ENCODE results near the gene METTL6. TPM values are rescaled to one million over a fixed set of nuclear protein-coding genes. Genes with fewer than 3 reads are reported as not detected.

The METTL6 gene
- total RNA-seq, 2 donors from 2014 or later, result 8.9 to 18.6 TPM

DNA sequence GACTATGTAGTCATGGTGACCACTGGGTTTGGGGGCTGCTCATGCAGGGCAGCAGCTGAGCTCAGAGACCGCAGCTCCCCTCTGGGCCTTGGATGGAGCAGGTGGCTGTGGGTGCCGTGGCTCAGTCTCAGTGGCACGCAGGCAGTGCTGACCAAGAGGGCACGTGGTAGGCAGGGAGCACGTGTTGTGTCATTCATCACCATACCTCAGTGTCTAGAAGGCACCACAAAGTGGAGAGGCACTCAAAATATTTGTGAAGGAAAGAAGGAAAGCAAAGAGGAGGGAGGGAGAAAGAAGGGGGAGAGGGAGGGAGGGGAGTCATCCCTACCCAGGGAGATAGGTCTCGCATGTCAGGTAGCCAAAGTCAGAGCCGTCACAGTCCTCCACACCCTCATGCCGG, 26.2 kb upstream of the METTL6 start:
- H3K4me3 ChIP-seq, result no peak overlapping the region
- ATAC-seq (ENCODE audit: insufficient number of reproducible peaks, low FRiP score, low read depth), result no peak

DNA sequence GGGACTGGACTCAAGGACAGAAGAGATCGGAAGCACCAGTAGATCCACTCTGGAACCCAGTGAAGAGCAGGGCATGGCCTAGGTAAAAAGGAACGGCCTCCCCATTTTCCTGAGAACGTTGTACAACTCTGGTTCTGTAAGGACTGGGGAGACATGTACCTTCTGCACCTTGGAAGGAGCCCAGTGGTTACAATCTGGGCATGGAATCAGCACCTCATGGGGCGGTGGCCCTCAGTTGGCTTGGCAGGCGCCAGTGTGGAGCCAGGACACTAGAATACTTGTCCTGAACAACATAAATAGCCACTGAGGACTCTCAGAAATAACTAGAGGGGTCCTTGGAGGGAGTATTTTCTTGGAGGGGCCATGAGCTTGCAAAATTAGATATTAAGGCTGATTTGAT, 25.6 kb upstream of the METTL6 start:
- TF ChIP-seq, protein P1, sequence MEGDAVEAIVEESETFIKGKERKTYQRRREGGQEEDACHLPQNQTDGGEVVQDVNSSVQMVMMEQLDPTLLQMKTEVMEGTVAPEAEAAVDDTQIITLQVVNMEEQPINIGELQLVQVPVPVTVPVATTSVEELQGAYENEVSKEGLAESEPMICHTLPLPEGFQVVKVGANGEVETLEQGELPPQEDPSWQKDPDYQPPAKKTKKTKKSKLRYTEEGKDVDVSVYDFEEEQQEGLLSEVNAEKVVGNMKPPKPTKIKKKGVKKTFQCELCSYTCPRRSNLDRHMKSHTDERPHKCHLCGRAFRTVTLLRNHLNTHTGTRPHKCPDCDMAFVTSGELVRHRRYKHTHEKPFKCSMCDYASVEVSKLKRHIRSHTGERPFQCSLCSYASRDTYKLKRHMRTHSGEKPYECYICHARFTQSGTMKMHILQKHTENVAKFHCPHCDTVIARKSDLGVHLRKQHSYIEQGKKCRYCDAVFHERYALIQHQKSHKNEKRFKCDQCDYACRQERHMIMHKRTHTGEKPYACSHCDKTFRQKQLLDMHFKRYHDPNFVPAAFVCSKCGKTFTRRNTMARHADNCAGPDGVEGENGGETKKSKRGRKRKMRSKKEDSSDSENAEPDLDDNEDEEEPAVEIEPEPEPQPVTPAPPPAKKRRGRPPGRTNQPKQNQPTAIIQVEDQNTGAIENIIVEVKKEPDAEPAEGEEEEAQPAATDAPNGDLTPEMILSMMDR (IDR thresholded peaks at IDR 0.05), result no peak
- Histone ChIP-seq H3K27me3 (replicated peaks; ENCODE audit: insufficient read depth) (no peaks in the 10 kb centered on the region), H3K27ac (no peak overlapping the region), H3K9me3 (no peaks in the 10 kb centered on the region), H3K4me3 (no peak overlapping the region), H3K36me3 (peaks cover 4% of the 10 kb centered on the region), H3K4me1 (ENCODE audit: control insufficient read depth in 1 of 2, low read depth in 2 of 2) (no peaks in the 10 kb centered on the region)
- ATAC-seq (ENCODE audit: insufficient number of reproducible peaks, low FRiP score, low read depth) (no peak), DNase-seq (ENCODE audit: low spot score) (no peak)

More for the DNA sequence above, 26.2 kb upstream of the METTL6 start:
- Histone ChIP-seq H3K9me3 (no peaks in the 10 kb centered on the region), H3K27ac (no peak overlapping the region), H3K36me3 (peaks cover 4% of the 10 kb centered on the region), H3K27me3 (replicated peaks; ENCODE audit: insufficient read depth) (no peaks in the 10 kb centered on the region), H3K4me1 (ENCODE audit: control insufficient read depth in 1 of 2, low read depth in 2 of 2) (no peaks in the 10 kb centered on the region)
- TF ChIP-seq, protein P1 (IDR thresholded peaks at IDR 0.05), result no peak
- no peak for DNase-seq (ENCODE audit: low spot score)

DNA sequence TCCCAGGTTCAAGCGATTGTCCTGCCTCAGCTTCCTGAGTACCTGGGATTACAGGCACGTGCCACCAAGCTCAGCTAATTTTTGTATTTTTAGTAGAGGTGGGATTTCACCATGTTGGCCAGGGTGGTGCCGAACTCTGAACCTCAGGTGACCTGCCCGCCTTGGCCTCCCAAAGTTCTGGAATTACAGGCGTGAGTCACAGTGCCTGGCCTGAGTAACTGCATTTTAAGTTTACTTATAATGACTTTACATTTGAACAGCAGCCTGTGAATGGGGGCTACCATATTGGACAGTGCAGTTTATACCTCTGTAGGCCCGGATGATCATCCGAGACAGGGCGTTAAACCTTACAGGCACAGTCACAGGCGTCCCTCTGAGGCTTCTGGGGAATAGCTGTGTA, 24.8 kb upstream of the METTL6 start:
- H3K4me1 ChIP-seq (ENCODE audit: control insufficient read depth in 1 of 2, low read depth in 2 of 2), result no peaks in the 10 kb centered on the region
- DNase-seq (ENCODE audit: low spot score) (no peak), ATAC-seq (ENCODE audit: insufficient number of reproducible peaks, low FRiP score, low read depth) (no peak)
- TF ChIP-seq, protein P1 (IDR thresholded peaks at IDR 0.05), result no peak
- no peaks in the 10 kb centered on the region for H3K9me3 ChIP-seq
- peaks cover 4% of the 10 kb centered on the region for H3K36me3 ChIP-seq
- H3K27ac ChIP-seq, result no peak overlapping the region
- no peaks in the 10 kb centered on the region for H3K27me3 ChIP-seq (replicated peaks; ENCODE audit: insufficient read depth)
- H3K4me3 ChIP-seq, result no peak overlapping the region

DNA sequence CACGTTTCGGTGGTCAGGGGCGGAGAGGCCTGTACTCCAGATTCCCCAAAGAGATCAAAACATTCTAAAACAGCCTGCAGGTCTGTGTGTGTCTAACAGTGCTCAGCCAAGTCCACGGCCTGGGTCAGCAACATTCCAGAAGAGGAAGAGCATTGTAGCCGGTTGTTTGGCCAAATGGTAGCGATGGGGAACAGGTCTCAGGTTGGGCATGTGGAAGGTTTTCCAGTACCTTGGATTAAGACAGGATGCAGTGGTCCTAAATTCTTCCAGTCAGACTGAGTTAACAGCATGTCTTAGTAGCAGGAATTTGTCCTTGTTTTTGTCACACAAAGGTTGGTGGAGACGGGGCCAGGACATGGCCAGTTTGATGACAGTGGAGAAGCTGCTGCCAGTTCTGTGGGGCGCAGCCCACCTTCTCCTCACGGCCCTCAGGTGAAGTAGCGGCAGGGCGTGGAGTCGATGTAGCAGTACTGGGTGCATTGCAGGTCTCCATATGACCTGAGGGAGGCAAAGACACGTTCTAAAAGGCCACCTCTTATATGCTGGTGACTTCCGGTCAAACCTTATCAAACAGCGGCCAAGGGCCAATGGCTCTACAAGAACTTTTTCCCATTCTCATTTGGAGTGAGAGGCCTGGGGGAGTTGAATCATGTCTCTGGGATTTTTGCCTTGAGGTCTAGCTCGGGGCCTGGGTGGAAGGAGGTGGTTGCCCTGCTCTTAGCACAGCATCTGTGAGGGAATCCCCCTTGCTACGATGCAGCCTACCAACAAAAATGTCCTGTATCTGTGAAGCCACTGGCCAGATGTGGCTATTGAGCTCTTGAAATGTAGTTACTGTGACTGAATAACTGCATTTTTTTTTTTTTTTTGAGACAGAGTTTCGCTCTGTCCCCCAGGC, 24.1 kb upstream of the METTL6 start:
- H3K4me3 ChIP-seq, result no peak overlapping the region
- no peaks in the 10 kb centered on the region for H3K4me1 ChIP-seq (ENCODE audit: control insufficient read depth in 1 of 2, low read depth in 2 of 2)
- peaks cover 4% of the 10 kb centered on the region for H3K36me3 ChIP-seq
- H3K27ac ChIP-seq, result no peak overlapping the region
- TF ChIP-seq, protein P1 (IDR thresholded peaks at IDR 0.05), result no peak
- no peaks in the 10 kb centered on the region for H3K9me3 ChIP-seq
- DNase-seq (ENCODE audit: low spot score) (no peak), ATAC-seq (ENCODE audit: insufficient number of reproducible peaks, low FRiP score, low read depth) (no peak)
- H3K27me3 ChIP-seq (replicated peaks; ENCODE audit: insufficient read depth), result no peaks in the 10 kb centered on the region

DNA sequence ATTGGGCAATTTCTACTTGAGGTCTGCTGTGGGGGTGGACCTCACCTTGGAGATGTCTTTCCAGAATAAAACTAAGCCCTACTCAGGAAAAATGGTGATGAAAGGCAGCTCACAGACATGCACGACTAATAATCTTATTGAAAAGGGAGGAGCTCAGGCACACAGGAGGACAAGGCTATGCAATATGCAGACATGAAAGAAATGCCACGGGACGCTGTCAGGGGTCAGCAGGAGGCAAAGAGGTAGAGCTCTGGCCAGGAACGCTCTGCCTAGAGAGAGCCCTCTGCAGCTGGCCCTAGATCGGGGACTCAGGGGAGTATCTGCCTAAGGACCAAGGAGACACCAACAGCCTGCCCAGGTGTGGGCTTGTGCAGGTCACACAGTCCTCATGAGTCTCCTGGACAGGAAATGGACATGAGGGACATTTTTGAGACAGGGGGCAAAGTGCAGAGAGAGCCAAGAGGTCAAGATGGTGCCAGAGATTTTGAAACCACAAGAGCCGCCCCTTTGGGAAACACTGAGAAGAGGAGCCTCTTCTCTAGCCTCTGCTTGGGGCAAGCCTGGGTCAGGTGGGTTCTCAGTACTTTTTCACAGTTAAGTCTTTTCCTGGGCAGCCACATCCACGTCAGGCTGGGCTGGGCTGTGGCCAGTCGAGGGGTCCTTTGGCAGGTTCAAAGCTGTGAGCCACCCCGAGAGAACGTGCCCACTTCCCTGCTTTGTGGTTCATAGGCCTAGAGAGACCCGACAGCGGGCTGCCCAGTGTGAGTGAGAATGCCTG, 23.3 kb upstream of the METTL6 start:
- no peak for DNase-seq (ENCODE audit: low spot score)
- no peak for ATAC-seq (ENCODE audit: insufficient number of reproducible peaks, low FRiP score, low read depth)
- H3K4me3 ChIP-seq, result no peak overlapping the region
- no peak overlapping the region for H3K27ac ChIP-seq
- TF ChIP-seq, protein P1 (IDR thresholded peaks at IDR 0.05), result no peak
- H3K36me3 ChIP-seq, result peaks cover 4% of the 10 kb centered on the region
- no peaks in the 10 kb centered on the region for H3K4me1 ChIP-seq (ENCODE audit: control insufficient read depth in 1 of 2, low read depth in 2 of 2)
- H3K9me3 ChIP-seq, result no peaks in the 10 kb centered on the region
- H3K27me3 ChIP-seq (replicated peaks; ENCODE audit: insufficient read depth), result no peaks in the 10 kb centered on the region

All from thoracic aorta (tissue), 2 donors.